Thoracic aorta (tissue), 2 donors: Measurements from ENCODE around the gene TAT. TPM values are rescaled to one million over a fixed set of nuclear protein-coding genes. Genes with fewer than 3 reads are reported as not detected.

Experiments used
- ATAC-seq: fragments of 150-250 bp; one replicate; pipeline ENCODE4 v1.8.0; 2017; ENCODE audit warnings: low read depth; ENCODE audit not compliant: insufficient number of reproducible peaks, low FRiP score
- DNase-seq: peaks from one replicate; pipeline ENCODE4 v3.0.0-alpha.2; 2020; ENCODE audit warnings: low spot score
- H3K27ac ChIP-seq, 2 donors: fragments of 200-600 bp; sonication (generic); 1 replicate in 1 of 2; 2 replicates in 1 of 2; pipeline ENCODE4 v1.5.1; 2016; ENCODE audit warnings: mild to moderate bottlenecking in 2 of 2, moderate library complexity in 2 of 2
- H3K27me3 ChIP-seq: fragments of 200-600 bp; sonication (generic); replicated peaks from 2 replicates; pipeline ENCODE4 v1.6.0; 2016; ENCODE audit warnings: mild to moderate bottlenecking; ENCODE audit not compliant: insufficient read depth
- H3K36me3 ChIP-seq: fragments of 200-600 bp; sonication (generic); one replicate; pipeline ENCODE4 v1.5.1; 2016
- H3K4me1 ChIP-seq, 2 donors: fragments of 200-600 bp; sonication (generic); 1 replicate in 1 of 2; 2 replicates in 1 of 2; pipeline versions ENCODE4 v1.5.1 to v1.6.0; 2016; ENCODE audit warnings: low read depth in 2 of 2, mild to moderate bottlenecking in 1 of 2; ENCODE audit not compliant: control insufficient read depth in 1 of 2
- H3K4me3 ChIP-seq: fragments of 200-600 bp; sonication (generic); 2 replicates; pipeline ENCODE4 v1.5.1; 2016; ENCODE audit warnings: mild to moderate bottlenecking
- H3K9me3 ChIP-seq: fragments of 200-600 bp; sonication (generic); 2 replicates; pipeline ENCODE4 v1.5.1; 2016
- CTCF ChIP-seq: fragments of 200-600 bp; sonication (generic); IDR thresholded peaks from one replicate; pipeline ENCODE4 v1.5.1; 2019; ENCODE audit warnings: antibody characterized with exemption
- total RNA-seq, 2 donors: library from RNA; depleted of rRNA; stranded (reverse); fragments of >200 nt; gene quantifications; one replicate each; pipeline versions ENCODE4 v1.1.0 to v1.2.3, GENCODE V29; 2016

Gene TAT
- total RNA-seq, 2 donors from 2014 or later = not detected

GRCh38 chr16:71559855-71560254 lies 17.0 kb downstream of the TAT start:
- no peak for TF ChIP-seq CTCF
- Histone ChIP-seq H3K36me3 (no peaks in the 10 kb centered on the region), H3K9me3 (no peaks in the 10 kb centered on the region), H3K4me1 (peaks cover 3 to 5% of the 10 kb centered on the region in 2 donors), H3K4me3 (no peak overlapping the region), H3K27me3 (no peaks in the 10 kb centered on the region), H3K27ac (no peak overlapping the region)
- DNase-seq = no peak
- ATAC-seq = no peak

GRCh38 chr16:71557954-71558582 lies 18.8 kb downstream of the TAT start:
- ATAC-seq (no peak), DNase-seq (no peak)
- no peaks in the 10 kb centered on the region for H3K9me3 ChIP-seq
- no peaks in the 10 kb centered on the region for H3K27me3 ChIP-seq
- H3K27ac ChIP-seq = no peak overlapping the region
- H3K4me3 ChIP-seq = no peak overlapping the region
- no peaks in the 10 kb centered on the region for H3K4me1 ChIP-seq
- H3K36me3 ChIP-seq = no peaks in the 10 kb centered on the region
- no peak for TF ChIP-seq CTCF

GRCh38 chr16:71557299-71557698 lies 19.6 kb downstream of the TAT start:
- DNase-seq (no peak), ATAC-seq (no peak)
- H3K4me1 ChIP-seq = no peaks in the 10 kb centered on the region
- TF ChIP-seq CTCF = no peak
- no peaks in the 10 kb centered on the region for H3K27me3 ChIP-seq
- no peaks in the 10 kb centered on the region for H3K9me3 ChIP-seq
- H3K36me3 ChIP-seq = no peaks in the 10 kb centered on the region
- no peak overlapping the region for H3K4me3 ChIP-seq
- H3K27ac ChIP-seq = no peak overlapping the region

GRCh38 chr16:71555230-71555891 lies 21.5 kb downstream of the TAT start:
- no peaks in the 10 kb centered on the region for H3K9me3 ChIP-seq
- no peaks in the 10 kb centered on the region for H3K27me3 ChIP-seq
- no peak for ATAC-seq
- H3K4me1 ChIP-seq = no peaks in the 10 kb centered on the region
- TF ChIP-seq CTCF = no peak
- DNase-seq = no peak
- no peak overlapping the region for H3K27ac ChIP-seq
- no peaks in the 10 kb centered on the region for H3K36me3 ChIP-seq
- no peak overlapping the region for H3K4me3 ChIP-seq

GRCh38 chr16:71552698-71553503 lies 24.0 kb downstream of the TAT start:
- Histone ChIP-seq H3K27me3 (no peaks in the 10 kb centered on the region), H3K4me3 (no peak overlapping the region), H3K36me3 (no peaks in the 10 kb centered on the region), H3K4me1 (no peaks in the 10 kb centered on the region), H3K27ac (no peak overlapping the region), H3K9me3 (no peaks in the 10 kb centered on the region)
- DNase-seq = no peak
- ATAC-seq = no peak
- no peak for TF ChIP-seq CTCF
